ENCODE data around the gene PSMD14.
A peak's percentile ranks its signal among the peaks of the same experiment; 100 is the strongest.

The PSMD14 gene

DNA sequence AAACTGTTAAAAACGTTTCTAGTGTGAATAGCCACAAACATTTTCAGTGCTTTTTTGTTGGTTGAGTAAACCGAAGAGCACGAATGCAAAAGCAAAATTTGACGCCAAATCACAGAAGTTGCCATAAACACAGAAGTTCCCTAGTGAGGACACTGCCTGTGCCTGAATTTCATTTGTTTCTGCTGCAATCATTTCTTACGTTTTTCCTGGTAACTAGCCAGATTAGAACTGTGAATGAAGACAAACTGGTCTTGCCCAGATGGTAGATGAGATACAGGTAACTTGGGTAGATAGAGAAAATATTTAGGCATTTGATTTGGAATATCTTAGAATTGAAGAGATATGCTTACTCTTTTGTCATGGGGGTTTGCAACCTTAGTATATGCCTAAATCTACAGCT, 98.1 kb downstream of the PSMD14 start:
- H3K4me3 ChIP-seq (ENCODE audit: low read length): no peak overlapping the region
- TF ChIP-seq, protein P1, sequence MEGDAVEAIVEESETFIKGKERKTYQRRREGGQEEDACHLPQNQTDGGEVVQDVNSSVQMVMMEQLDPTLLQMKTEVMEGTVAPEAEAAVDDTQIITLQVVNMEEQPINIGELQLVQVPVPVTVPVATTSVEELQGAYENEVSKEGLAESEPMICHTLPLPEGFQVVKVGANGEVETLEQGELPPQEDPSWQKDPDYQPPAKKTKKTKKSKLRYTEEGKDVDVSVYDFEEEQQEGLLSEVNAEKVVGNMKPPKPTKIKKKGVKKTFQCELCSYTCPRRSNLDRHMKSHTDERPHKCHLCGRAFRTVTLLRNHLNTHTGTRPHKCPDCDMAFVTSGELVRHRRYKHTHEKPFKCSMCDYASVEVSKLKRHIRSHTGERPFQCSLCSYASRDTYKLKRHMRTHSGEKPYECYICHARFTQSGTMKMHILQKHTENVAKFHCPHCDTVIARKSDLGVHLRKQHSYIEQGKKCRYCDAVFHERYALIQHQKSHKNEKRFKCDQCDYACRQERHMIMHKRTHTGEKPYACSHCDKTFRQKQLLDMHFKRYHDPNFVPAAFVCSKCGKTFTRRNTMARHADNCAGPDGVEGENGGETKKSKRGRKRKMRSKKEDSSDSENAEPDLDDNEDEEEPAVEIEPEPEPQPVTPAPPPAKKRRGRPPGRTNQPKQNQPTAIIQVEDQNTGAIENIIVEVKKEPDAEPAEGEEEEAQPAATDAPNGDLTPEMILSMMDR (conservative IDR thresholded peaks at IDR 0.05; ENCODE audit: low read length): no peak

DNA sequence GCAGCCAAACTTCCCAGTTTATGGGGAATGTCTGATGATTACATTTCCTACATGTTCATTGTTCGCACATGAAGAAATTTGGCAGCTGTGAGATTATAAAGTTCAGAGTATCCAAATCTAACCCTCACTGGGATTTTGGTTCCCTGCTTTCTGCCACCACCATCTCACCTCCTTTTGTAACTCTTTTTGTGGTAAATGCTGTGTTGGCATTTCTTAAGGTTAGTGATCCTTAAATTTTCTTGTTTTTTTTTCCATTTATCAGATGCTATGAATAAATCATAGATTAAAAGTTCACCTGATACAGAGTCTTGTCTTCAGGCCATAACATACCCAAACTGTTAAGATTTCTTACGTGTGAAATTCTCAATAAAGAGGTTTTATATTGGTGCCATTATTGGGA, 99.4 kb downstream of the PSMD14 start:
- no peak overlapping the region for H3K4me3 ChIP-seq (ENCODE audit: low read length)
- TF ChIP-seq, protein P1 (conservative IDR thresholded peaks at IDR 0.05; ENCODE audit: low read length): no peak
- DNase-seq (ENCODE audit: low read depth): no peak

More for the DNA sequence above, 98.1 kb downstream of the PSMD14 start:
- DNase-seq (ENCODE audit: low read depth): no peak

DNA sequence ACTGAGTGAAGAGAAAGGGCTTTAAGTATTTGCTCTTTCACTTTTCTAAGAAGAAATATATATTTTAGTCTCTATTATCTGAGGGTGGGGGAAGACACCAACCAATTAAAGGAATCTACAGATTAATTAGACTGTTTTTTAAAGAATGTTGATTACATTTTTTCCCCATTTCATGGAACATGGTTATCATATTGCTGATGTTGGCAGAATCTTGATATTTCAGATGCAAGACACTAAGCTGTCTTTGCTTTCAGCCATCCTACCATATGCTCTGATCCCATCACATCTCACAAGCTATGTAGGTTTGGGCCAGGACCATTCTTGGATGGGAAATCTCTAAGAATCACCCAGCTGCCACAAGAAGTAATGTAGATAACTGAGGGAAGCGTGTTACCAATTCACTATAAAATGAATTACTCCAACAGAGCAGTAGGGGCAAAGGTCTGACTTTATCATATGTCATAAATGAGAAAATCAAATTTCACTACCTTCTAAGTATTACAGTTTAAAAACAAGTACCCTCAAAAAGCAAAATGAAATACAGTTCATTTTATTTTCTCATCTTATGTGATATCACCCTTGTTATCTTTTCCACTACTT, 101.2 kb downstream of the PSMD14 start:
- no peak overlapping the region for H3K4me3 ChIP-seq (ENCODE audit: low read length)
- no peak for DNase-seq (ENCODE audit: low read depth)
- TF ChIP-seq, protein P1 (conservative IDR thresholded peaks at IDR 0.05; ENCODE audit: low read length): no peak

DNA sequence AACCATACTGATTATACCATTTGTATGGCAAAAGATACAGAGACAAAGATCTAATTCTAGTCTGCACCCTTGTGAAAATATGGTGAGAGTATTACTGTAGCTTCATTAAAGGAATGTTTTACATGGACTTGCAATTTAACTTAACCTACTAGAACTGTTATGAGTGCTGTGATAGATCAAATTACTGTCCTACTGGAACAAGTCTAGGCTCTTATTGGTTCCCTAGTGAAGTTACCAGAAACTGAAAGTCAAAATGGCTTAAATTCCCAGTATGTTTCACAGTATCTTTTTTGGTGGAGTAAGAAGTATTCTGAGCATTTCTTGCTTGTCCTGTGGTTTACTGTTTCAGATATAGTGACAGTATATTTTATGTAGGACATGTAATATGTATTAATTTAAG, 104.1 kb downstream of the PSMD14 start:
- H3K4me3 ChIP-seq (ENCODE audit: low read length): no peak overlapping the region
- TF ChIP-seq, protein P1 (conservative IDR thresholded peaks at IDR 0.05; ENCODE audit: low read length): no peak

DNA sequence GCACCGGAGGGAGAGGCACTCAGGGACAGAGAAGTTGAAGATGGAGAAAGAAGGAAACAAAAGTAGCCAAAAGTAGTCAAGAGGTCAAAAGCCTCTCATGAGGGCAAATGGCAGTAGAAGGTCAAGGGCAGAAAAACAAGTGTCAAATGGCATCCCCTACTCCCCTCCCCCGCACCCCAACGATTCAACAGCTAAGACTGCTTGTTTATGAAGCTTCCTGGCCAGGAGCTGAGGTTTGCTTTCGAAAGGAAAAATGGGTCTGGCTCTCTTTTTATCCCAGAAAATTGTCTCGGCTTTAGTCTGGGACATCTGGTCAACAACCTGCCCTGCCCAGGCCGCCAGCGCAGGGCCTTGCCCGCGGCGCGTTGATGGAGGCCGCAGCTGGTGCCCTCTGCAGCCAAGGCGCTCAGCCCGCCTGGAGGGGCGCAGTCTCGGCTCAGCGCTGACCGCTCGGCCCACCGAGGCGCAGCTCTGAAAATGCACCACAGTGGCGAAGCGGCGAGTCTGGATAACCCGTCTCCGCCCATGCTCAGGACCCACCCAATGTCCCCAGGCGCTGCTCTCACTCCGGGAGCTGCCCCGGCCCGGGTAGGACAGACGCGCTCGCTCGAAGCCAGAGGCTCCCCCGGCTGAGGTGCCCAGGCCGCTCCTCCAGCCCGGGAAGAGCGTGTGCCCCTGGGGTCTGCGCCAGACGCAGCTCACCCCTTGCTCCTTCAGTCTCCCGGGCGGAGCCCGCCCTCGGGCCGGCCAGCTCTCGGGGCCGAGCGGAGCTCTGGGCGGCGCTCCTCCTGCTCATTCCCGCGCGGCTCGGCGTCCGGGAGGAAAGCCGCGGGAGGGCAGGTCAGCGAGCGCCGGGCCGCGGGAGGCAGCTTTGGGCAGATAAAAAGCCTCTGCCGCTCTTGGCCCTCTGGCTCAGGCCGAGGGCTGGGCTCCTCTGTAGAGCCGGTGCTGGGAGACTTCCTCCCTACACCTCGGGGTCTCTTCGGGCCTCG, 106.1 kb downstream of the PSMD14 start:
- H3K4me3 ChIP-seq (ENCODE audit: low read length): peak overlapping the region; percentile 56
- DNase-seq (ENCODE audit: low read depth): peak; percentile 12
- TF ChIP-seq, protein P1 (conservative IDR thresholded peaks at IDR 0.05; ENCODE audit: low read length): 0 out of 2 replicates have a peak, but pooled peaks have one; percentile 4

More for the DNA sequence above, 104.1 kb downstream of the PSMD14 start:
- DNase-seq (ENCODE audit: low read depth): no peak

DNA sequence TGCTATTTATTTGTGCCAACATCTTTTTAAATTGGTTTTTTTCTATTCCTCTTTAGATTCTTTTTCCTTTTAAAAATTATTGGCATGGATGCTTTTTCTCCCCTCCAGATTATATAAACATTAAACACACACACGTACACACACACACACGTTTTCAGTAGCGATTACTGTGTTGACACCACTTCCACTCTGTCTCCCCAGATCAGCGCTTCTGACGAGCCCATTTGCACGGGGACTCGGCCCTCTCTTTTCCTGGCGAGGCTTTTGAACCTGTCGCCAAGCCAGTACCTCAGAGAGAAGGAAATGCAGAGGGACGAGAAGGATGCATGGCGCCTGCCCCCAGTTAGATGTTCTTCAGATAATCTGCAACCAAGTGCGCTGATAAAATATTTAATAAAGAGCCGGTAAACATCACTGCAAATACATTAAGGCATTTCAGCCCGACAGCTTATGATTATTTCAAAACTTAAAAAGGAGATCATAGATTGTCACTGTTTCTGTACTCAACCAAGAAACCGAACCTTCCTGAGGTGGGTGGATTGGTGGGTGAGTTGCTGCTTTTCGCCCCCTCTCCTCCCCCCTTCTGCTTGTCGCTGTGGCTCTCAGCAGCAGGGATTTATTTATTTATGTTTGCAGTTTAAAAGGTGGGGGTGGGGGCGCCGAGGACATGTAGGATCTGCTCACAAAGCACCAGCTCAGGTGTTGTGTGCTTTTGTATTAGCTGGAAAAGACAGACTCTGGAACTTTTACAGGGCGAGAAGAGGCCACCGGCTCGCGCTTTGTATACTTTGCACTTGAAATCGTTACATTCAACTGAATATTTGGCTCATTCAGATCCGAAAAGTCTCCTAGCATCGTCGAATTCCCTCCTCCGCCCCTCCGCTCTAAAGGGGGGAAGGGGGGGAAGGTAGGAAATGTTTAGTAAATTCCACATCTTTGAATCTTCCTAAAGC, 107.1 kb downstream of the PSMD14 start:
- TF ChIP-seq, protein P1 (conservative IDR thresholded peaks at IDR 0.05; ENCODE audit: low read length): no peak
- no peak for DNase-seq (ENCODE audit: low read depth)
- peak overlapping the region; percentile 56 for H3K4me3 ChIP-seq (ENCODE audit: low read length)
